Lower leg skin (tissue), 4 donors: ENCODE results near the gene TYMS. TPM values are rescaled to one million over a fixed set of nuclear protein-coding genes. Genes with fewer than 3 reads are reported as not detected.

ENCODE experiments used
- DNase-seq, 2 donors: peaks; one replicate each; pipeline ENCODE4 v3.0.0-alpha.2; 2019; ENCODE audit warnings: low spot score in 2 of 2
- H3K4me3 ChIP-seq: fragments of 200-600 bp; sonication (generic); 2 replicates; pipeline ENCODE4 v1.5.1; 2017; ENCODE audit warnings: mild to moderate bottlenecking, low read depth; ENCODE audit not compliant: poor library complexity, severe bottlenecking
- POLR2A ChIP-seq, 2 donors: fragments of 450-650 bp; IDR thresholded peaks; one replicate each; pipeline ENCODE4 v1.6.1; 2016 to 2017; ENCODE audit warnings: antibody characterized with exemption in 2 of 2, mild to moderate bottlenecking in 1 of 2, moderate library complexity in 1 of 2
- WGBS, 2 donors: methylation state at CpG; one replicate each; pipeline ENCODE4 v1.1.5; 2018; 5-methylcytosine and 5-hydroxymethylcytosine counted together
- intact Hi-C: fragments of 100-400 bp; cut with DNase I; formaldehyde crosslinking; loops from one replicate; pipeline ENCODE4 v1.15.0; 2023; ENCODE audit warnings: low total_unique reads
- total RNA-seq, 4 donors: library from RNA; depleted of rRNA; stranded (reverse); fragments of >200 nt; gene quantifications; one replicate each; pipeline ENCODE4 v1.1.0, GENCODE V29; 2016
- TF ChIP-seq, protein P1 (sequence below), 3 donors: fragments of 450-650 bp; IDR thresholded peaks; one replicate each; pipeline ENCODE4 v1.5.1; 2016; ENCODE audit warnings: antibody characterized with exemption in 3 of 3, mild to moderate bottlenecking in 3 of 3, moderate library complexity in 2 of 3

Gene TYMS
- total RNA-seq, 4 donors from 2014 or later, result 0.57 to 9.9 (median 2.5) TPM

DNA sequence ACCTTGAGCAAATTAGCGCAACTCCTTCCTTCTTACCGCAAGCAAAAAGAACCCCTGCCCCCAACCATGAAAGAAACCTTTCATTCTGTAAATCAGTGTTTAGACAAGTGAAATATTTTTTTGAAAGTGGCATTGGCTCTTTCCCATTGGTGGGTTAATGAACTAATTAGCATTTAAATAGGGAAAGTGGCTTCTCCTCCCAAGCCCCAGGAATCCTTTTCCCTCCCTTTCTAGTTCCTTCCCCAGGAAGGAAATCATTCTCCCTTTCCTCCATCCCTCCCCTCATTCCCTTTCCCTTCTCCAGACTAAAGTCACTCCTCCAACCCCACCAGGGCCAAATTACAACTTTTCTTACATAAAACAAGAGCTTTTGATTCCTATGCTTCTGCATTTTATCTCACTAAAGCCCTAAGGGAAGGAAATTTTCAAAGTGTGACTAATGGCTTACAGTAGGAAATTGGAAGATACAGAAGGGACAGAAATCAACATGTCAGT is 22.9 kb upstream of the TYMS start:
- intact Hi-C loops, result no loop called here
- no peak overlapping the region for H3K4me3 ChIP-seq
- 52 to 63% methylated on average over 2 of the region's 2 CpGs for WGBS, 2 donors
- DNase-seq, result no peak
- TF ChIP-seq, protein P1, sequence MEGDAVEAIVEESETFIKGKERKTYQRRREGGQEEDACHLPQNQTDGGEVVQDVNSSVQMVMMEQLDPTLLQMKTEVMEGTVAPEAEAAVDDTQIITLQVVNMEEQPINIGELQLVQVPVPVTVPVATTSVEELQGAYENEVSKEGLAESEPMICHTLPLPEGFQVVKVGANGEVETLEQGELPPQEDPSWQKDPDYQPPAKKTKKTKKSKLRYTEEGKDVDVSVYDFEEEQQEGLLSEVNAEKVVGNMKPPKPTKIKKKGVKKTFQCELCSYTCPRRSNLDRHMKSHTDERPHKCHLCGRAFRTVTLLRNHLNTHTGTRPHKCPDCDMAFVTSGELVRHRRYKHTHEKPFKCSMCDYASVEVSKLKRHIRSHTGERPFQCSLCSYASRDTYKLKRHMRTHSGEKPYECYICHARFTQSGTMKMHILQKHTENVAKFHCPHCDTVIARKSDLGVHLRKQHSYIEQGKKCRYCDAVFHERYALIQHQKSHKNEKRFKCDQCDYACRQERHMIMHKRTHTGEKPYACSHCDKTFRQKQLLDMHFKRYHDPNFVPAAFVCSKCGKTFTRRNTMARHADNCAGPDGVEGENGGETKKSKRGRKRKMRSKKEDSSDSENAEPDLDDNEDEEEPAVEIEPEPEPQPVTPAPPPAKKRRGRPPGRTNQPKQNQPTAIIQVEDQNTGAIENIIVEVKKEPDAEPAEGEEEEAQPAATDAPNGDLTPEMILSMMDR (IDR thresholded peaks at IDR 0.05), result no peak
- no peak for TF ChIP-seq POLR2A (IDR thresholded peaks at IDR 0.05)

DNA sequence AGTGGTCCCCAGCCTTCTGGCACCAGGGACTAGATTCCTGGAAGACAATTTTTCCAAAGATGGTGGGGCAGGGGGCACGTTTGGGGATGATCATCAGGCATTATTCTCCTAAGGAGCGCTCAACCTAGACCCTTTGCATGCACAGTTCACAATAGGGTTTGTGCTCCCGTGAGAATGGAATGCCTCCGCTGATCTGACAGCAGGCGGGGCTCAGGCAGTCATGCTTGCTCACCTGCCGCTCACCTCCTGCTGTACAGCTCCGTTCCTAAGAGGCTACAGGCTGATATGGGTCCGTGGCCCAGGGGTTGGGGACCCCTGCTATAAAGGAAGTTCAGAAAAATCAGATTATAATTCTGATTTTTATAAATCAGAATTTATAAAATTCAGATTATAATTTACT is 22.3 kb upstream of the TYMS start:
- 50 to 64% methylated on average over 7 to 8 of the region's 8 CpGs for WGBS, 2 donors
- intact Hi-C loops, result no loop called here
- no peak for DNase-seq
- no peak overlapping the region for H3K4me3 ChIP-seq
- TF ChIP-seq, protein P1 (IDR thresholded peaks at IDR 0.05), result no peak
- no peak for TF ChIP-seq POLR2A (IDR thresholded peaks at IDR 0.05)

DNA sequence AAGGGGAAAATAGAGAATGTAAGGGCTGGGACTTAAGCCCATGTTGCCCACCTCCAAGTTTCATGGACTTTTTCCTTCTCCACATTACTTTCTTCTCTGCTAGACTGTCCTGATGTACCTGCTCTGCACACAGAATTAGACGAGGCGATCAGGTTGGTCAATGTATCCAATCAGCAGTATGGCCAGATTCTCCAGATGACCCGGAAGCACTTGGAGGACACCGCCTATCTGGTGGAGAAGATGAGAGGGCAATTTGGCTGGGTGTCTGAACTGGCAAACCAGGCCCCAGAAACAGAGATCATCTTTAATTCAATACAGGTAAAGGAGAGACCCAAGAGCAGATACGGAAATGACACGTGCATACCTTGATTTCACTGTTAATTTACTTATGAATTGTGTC is 16.2 kb upstream of the TYMS start:
- WGBS, 2 donors, result 91 to 94% methylated on average over 6 of the region's 6 CpGs
- intact Hi-C loops, result no loop called here
- DNase-seq, result no peak
- no peak overlapping the region for H3K4me3 ChIP-seq
- TF ChIP-seq, protein P1 (IDR thresholded peaks at IDR 0.05), result no peak
- TF ChIP-seq POLR2A (IDR thresholded peaks at IDR 0.05), result no peak

DNA sequence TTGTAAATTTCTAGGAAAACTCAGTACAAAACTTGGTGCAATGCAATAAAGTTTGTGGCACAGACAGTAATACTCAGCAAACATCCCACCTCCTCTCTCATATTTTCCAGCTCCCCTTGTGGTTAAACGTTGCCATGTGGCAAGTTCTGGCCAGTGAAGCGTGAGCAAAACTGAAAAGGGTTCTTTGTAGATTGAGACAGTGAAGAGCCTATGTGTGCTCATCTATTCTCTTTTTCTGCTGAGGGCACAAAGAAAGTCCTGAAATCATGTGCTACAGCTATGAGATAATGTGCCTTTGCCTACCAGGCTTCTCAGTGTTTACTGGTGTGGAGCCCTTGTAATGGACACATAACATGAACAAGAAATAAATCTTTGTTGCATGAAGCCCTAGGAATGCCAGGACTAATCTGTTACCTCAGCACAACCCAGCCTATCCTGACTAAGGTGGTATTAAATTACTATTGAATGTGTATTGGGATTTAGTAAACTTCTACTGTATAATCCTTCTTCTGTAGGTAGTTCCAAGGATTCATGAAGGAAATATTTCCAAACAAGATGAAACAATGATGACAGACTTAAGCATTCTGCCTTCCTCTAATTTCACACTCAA is 13.0 kb upstream of the TYMS start:
- WGBS, 2 donors, result 31 to 46% methylated on average over 2 of the region's 2 CpGs
- intact Hi-C loops, result no loop called here
- no peak overlapping the region for H3K4me3 ChIP-seq
- no peak for TF ChIP-seq POLR2A (IDR thresholded peaks at IDR 0.05)
- TF ChIP-seq, protein P1 (IDR thresholded peaks at IDR 0.05), result no peak
- DNase-seq, result no peak

DNA sequence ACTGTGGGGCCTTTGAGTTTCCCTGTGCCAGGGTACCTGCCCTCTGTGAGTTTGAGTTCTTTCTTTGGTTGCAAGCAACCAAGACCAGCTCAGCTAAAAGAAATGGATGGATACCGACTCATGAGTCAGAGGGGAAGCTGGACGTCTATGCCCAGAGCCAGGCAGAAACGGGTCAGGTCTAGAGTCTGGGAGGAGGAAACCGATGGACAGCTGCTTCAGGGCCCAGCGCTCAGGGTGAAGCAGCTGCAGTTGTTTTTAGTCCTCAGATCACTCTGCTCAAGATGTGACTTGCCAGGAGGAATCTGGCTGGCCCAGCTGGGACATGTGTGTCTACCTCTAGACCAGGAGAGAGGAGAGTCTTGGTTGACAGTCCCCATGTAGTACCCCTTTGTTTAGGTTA is 10.1 kb upstream of the TYMS start:
- TF ChIP-seq, protein P1 (IDR thresholded peaks at IDR 0.05), result no peak
- TF ChIP-seq POLR2A (IDR thresholded peaks at IDR 0.05), result no peak
- no peak for DNase-seq
- 83 to 88% methylated on average over 5 of the region's 5 CpGs for WGBS, 2 donors
- intact Hi-C loops, result no loop called here
- no peak overlapping the region for H3K4me3 ChIP-seq

DNA sequence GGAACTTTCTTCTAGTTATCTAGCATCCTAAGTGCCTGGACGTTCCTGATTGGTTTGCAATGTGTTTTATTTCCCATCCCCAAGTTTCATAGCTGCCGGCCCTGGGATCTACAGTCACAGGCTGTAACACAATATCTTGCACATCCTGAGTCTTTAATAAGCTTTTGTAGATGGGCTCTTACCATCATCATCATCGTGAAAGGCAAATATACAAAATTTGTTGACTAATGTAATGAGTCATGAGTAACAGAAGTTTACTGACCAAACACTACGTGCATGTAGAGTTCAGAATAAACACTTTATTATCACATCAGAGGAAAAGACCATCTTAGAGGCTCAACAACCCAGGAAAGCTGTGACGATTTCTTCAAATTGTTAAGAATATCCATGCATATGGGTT is 8.1 kb upstream of the TYMS start:
- DNase-seq, result no peak
- H3K4me3 ChIP-seq, result no peak overlapping the region
- TF ChIP-seq, protein P1 (IDR thresholded peaks at IDR 0.05), result no peak
- TF ChIP-seq POLR2A (IDR thresholded peaks at IDR 0.05), result no peak
- WGBS, 2 donors, result 86 to 89% methylated on average over 5 of the region's 5 CpGs
- intact Hi-C loops, result no loop called here
